ENCODE data around the gene LRRC3. TPM values are rescaled to one million over a fixed set of nuclear protein-coding genes. Genes with fewer than 3 reads are reported as not detected.

Gene LRRC3
- total RNA-seq, 2 experiments from 2014 or later = not detected

- no peak for DNase-seq (ENCODE audit: low spot score)
- POLR2A ChIA-PET = no interaction called here
Measured at GRCh38 chr21:44420416-44421205, 34.7 kb upstream of the LRRC3 start.

GRCh38 chr21:44421901-44422840 lies 33.1 kb upstream of the LRRC3 start:
- no peaks in the 10 kb centered on the region for H3K79me2 ChIP-seq (ENCODE audit: insufficient read depth, low read depth, low read length)
- H3K9me2 ChIP-seq (ENCODE audit: insufficient read depth, low read length) = no peaks in the 10 kb centered on the region
- H3K27ac ChIP-seq (ENCODE audit: low read depth, low read length, poor library complexity, severe bottlenecking) = no peak overlapping the region
- H2AFZ ChIP-seq (ENCODE audit: low read length) = no peak overlapping the region
- H3K9me3 ChIP-seq (ENCODE audit: low read length) = no peaks in the 10 kb centered on the region
- no TSS peak for BruUV-seq (replicated peaks)
- CTCF ChIA-PET (ENCODE audit: unreplicated experiment) = no interaction called here
- TF ChIP-seq EZH2phosphoT487 (IDR thresholded peaks at IDR 0.05; ENCODE audit: borderline replicate concordance, low read depth, low read length) = no peak
- no peak for TF ChIP-seq CTCF (conservative IDR thresholded peaks at IDR 0.05; ENCODE audit: low read length)
- no peak overlapping the region for H3K4me2 ChIP-seq (ENCODE audit: low read length)
- no peak for DNase-seq (ENCODE audit: low spot score)
- no peaks in the 10 kb centered on the region for H3K4me1 ChIP-seq (ENCODE audit: insufficient read depth, low read length, poor library complexity, severe bottlenecking)
- no peaks in the 10 kb centered on the region for H4K20me1 ChIP-seq (ENCODE audit: insufficient read depth, low read length)
- no peaks in the 10 kb centered on the region for H3K36me3 ChIP-seq (ENCODE audit: insufficient read depth, low read length)
- intact Hi-C loops (cut with micrococcal nuclease; ENCODE audit: unreplicated experiment) = no loop called here
- POLR2A ChIA-PET = interaction anchor here (0.6 kb wide), 1 partner anchor 9 kb away, joined by 3 read pairs; no protein-coding TSS in a partner anchor
- H3K4me3 ChIP-seq (ENCODE audit: low read depth, low read length, poor library complexity, severe bottlenecking) = no peak overlapping the region

More at GRCh38 chr21:44420416-44421205, 34.7 kb upstream of the LRRC3 start:
- H3K4me2 ChIP-seq (ENCODE audit: low read length) = no peak overlapping the region
- TF ChIP-seq EZH2phosphoT487 (IDR thresholded peaks at IDR 0.05; ENCODE audit: borderline replicate concordance, low read depth, low read length) = no peak
- TF ChIP-seq CTCF (conservative IDR thresholded peaks at IDR 0.05; ENCODE audit: low read length) = no peak
- no peak overlapping the region for H3K4me3 ChIP-seq (ENCODE audit: low read depth, low read length, poor library complexity, severe bottlenecking)
- H3K36me3 ChIP-seq (ENCODE audit: insufficient read depth, low read length) = no peaks in the 10 kb centered on the region
- H4K20me1 ChIP-seq (ENCODE audit: insufficient read depth, low read length) = no peaks in the 10 kb centered on the region
- CTCF ChIA-PET (ENCODE audit: unreplicated experiment) = no interaction called here
- H3K9me2 ChIP-seq (ENCODE audit: insufficient read depth, low read length) = no peaks in the 10 kb centered on the region
- intact Hi-C loops (cut with micrococcal nuclease; ENCODE audit: unreplicated experiment) = no loop called here
- BruUV-seq (replicated peaks) = no TSS peak
- H2AFZ ChIP-seq (ENCODE audit: low read length) = no peak overlapping the region
- H3K79me2 ChIP-seq (ENCODE audit: insufficient read depth, low read depth, low read length) = no peaks in the 10 kb centered on the region
- no peaks in the 10 kb centered on the region for H3K4me1 ChIP-seq (ENCODE audit: insufficient read depth, low read length, poor library complexity, severe bottlenecking)
- no peaks in the 10 kb centered on the region for H3K9me3 ChIP-seq (ENCODE audit: low read length)
- no peak overlapping the region for H3K27ac ChIP-seq (ENCODE audit: low read depth, low read length, poor library complexity, severe bottlenecking)
